ENCODE results near the gene PTS.
A peak's percentile ranks its signal among the peaks of the same experiment; 100 is the strongest.

The PTS gene

DNA sequence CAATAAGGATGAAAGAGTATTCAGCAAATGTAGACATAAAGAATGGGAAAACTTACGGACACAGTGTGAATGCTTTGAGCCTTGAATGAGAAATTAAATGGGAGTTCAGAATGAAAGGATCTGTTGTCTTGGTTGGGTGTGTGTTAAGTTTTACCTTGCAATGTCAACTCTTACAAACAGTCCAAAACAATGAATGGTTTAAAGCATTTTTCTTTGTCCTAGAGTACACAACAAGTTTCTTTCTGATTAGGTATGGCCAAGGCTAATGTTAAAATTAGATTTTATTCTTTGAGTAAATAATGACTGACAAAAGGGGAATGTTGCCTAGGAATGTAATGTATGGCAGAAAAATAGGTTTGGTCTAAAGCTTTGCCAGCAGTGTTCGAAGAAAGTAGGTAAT, 2.5 kb downstream of the PTS start:
- DNase-seq (ENCODE audit: low read depth), result no peak
- TF ChIP-seq, protein P1, sequence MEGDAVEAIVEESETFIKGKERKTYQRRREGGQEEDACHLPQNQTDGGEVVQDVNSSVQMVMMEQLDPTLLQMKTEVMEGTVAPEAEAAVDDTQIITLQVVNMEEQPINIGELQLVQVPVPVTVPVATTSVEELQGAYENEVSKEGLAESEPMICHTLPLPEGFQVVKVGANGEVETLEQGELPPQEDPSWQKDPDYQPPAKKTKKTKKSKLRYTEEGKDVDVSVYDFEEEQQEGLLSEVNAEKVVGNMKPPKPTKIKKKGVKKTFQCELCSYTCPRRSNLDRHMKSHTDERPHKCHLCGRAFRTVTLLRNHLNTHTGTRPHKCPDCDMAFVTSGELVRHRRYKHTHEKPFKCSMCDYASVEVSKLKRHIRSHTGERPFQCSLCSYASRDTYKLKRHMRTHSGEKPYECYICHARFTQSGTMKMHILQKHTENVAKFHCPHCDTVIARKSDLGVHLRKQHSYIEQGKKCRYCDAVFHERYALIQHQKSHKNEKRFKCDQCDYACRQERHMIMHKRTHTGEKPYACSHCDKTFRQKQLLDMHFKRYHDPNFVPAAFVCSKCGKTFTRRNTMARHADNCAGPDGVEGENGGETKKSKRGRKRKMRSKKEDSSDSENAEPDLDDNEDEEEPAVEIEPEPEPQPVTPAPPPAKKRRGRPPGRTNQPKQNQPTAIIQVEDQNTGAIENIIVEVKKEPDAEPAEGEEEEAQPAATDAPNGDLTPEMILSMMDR (conservative IDR thresholded peaks at IDR 0.05; ENCODE audit: low read length), result no peak
- H3K4me3 ChIP-seq (ENCODE audit: low read length), result no peak overlapping the region

DNA sequence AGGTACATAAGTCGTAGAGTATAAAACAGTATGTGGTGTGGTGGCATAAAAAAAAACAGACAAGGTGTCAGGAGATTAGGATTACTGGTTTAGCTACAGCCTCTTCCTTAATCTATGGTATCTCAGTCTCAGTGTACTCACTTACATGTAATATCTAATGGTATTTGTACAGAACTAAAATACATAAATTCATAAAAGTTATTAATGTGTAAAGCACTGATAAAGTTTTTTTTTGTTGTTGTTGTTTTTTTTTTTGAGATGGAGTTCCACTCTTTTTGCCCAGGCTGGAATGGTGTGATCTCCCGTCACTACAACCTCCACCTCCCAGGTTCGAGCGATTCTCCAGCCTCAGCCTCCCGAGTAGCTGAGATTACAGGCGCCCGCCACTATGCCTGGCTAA, 2.9 kb downstream of the PTS start:
- no peak for DNase-seq (ENCODE audit: low read depth)
- H3K4me3 ChIP-seq (ENCODE audit: low read length), result no peak overlapping the region
- TF ChIP-seq, protein P1 (conservative IDR thresholded peaks at IDR 0.05; ENCODE audit: low read length), result no peak

DNA sequence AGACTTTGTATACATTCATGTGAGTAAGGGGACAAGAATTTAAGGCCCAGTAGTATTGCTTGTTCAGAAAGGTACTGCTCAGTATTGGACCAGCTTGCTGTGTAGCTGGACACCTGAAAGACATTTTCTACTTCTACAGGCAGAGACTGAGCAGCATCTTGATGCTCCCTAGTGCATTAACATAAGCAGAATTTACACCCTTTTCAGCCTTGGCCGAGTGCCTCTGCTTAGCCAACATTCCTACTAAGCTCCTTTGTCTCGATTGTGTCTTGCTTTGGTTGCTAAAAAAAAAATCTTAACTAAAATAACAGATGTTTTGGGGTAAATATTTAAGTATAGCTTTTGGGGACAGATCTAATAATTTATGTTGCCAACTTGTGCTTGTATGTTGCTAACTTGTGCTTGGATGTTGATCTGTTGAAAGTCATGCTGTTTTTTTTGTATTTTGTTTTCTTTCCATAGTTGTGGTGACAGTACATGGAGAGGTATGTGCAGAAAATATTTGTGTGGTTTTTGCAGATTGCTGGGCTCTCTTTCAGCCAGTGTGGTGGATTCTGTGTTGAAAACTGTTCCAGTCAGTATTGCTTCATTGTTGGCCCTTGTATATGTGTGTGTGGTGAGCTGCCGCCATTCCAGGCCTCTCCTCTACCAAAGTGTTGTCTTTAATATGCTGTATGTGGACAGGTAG, 3.7 kb downstream of the PTS start:
- TF ChIP-seq, protein P1 (conservative IDR thresholded peaks at IDR 0.05; ENCODE audit: low read length), result no peak
- DNase-seq (ENCODE audit: low read depth), result peak; percentile 98
- H3K4me3 ChIP-seq (ENCODE audit: low read length), result no peak overlapping the region

DNA sequence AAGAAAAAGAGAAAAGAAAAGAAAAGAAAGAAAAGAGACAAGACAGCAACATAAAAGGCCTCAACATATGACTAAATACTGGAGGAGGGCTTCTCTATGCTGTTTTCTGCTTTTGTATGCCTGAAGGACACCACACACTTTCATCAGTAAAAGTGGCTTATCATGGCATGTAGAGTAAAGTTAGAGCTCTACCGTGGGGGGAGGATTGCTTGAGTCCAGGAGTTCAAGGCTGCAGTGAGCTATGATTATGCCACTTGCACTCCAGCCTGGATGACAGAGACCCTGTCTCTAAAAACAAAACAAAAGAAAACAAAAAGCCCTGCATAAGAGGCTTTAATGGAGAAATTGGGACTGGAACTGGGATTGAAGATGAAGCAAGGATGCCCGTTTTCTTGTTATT, 5.7 kb downstream of the PTS start:
- TF ChIP-seq, protein P1 (conservative IDR thresholded peaks at IDR 0.05; ENCODE audit: low read length), result no peak
- no peak for DNase-seq (ENCODE audit: low read depth)
- H3K4me3 ChIP-seq (ENCODE audit: low read length), result no peak overlapping the region

DNA sequence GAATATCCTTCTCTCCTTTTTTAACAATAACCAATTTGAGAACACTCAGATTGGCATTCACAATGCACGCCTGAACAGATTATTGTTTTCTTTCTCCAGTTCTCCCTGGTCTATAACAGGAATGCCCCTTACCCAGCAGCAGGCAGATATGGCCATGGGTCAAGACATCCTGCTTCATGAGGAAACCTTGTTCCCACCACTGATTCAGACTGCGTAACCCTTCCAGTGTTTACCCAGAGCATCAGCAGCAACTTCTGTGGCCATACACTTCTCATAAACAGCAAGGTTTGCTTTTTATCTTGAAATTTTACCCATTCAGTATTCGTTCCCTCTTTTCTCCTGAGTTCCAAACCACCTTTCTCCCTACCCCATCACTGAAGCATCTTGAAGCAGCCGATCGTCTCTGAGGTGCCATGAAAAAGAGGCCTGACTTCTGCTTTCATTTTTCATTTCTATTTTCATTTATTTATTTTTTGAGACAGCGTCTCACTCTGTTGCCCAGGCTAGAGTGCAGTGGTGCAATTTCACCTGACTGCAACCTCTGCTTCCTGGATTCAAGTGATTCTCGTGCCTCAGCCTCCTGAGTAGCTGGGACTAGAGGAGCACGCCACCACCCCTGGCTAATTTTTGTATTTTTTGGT, 9.6 kb downstream of the PTS start:
- TF ChIP-seq, protein P1 (conservative IDR thresholded peaks at IDR 0.05; ENCODE audit: low read length), result no peak
- no peak overlapping the region for H3K4me3 ChIP-seq (ENCODE audit: low read length)
- DNase-seq (ENCODE audit: low read depth), result no peak

DNA sequence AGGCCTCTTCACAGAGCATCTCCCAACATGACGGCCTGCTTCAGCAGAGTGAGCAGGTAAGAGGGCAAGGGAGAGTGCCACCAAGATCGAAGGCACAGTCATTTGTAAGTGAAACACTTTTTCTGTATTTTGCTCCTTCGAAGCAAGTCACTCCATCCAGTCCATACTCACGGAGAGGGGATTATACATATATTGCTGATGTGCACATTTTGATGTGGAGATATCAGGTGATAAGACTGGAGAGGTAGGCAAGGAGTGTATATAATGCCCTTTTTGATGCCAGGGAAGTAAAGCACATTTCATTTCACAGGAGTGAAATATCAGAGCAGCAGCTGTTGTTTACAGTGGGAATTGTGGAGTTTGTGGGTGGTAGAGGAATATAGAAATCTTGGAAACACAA, 11.2 kb downstream of the PTS start:
- DNase-seq (ENCODE audit: low read depth), result no peak
- TF ChIP-seq, protein P1 (conservative IDR thresholded peaks at IDR 0.05; ENCODE audit: low read length), result no peak
- H3K4me3 ChIP-seq (ENCODE audit: low read length), result no peak overlapping the region

DNA sequence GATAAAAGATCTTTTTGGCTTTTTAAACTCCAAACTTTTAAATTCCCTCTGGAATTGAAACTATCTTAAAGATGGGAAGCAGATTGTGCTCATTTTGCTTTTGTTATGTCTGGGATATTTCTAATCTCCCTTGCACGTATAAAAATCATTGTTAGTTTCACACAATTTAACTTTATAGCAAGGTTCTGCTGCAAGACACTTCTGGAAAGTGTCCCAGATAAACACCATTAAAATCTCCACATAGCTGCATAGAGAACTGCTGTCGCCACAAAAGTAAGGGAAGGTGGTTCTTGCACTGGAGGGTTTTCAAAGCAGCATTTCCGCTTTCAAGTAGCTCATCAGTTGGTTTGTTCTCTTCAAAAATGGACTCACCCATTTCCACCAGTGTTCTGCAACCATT, 11.8 kb downstream of the PTS start:
- H3K4me3 ChIP-seq (ENCODE audit: low read length), result no peak overlapping the region
- DNase-seq (ENCODE audit: low read depth), result no peak
- TF ChIP-seq, protein P1 (conservative IDR thresholded peaks at IDR 0.05; ENCODE audit: low read length), result no peak
